ENCODE measurements around the gene ATG9A.
A peak's percentile ranks its signal among the peaks of the same experiment; 100 is the strongest.

ATG9A gene, protein sequence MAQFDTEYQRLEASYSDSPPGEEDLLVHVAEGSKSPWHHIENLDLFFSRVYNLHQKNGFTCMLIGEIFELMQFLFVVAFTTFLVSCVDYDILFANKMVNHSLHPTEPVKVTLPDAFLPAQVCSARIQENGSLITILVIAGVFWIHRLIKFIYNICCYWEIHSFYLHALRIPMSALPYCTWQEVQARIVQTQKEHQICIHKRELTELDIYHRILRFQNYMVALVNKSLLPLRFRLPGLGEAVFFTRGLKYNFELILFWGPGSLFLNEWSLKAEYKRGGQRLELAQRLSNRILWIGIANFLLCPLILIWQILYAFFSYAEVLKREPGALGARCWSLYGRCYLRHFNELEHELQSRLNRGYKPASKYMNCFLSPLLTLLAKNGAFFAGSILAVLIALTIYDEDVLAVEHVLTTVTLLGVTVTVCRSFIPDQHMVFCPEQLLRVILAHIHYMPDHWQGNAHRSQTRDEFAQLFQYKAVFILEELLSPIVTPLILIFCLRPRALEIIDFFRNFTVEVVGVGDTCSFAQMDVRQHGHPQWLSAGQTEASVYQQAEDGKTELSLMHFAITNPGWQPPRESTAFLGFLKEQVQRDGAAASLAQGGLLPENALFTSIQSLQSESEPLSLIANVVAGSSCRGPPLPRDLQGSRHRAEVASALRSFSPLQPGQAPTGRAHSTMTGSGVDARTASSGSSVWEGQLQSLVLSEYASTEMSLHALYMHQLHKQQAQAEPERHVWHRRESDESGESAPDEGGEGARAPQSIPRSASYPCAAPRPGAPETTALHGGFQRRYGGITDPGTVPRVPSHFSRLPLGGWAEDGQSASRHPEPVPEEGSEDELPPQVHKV

DNA sequence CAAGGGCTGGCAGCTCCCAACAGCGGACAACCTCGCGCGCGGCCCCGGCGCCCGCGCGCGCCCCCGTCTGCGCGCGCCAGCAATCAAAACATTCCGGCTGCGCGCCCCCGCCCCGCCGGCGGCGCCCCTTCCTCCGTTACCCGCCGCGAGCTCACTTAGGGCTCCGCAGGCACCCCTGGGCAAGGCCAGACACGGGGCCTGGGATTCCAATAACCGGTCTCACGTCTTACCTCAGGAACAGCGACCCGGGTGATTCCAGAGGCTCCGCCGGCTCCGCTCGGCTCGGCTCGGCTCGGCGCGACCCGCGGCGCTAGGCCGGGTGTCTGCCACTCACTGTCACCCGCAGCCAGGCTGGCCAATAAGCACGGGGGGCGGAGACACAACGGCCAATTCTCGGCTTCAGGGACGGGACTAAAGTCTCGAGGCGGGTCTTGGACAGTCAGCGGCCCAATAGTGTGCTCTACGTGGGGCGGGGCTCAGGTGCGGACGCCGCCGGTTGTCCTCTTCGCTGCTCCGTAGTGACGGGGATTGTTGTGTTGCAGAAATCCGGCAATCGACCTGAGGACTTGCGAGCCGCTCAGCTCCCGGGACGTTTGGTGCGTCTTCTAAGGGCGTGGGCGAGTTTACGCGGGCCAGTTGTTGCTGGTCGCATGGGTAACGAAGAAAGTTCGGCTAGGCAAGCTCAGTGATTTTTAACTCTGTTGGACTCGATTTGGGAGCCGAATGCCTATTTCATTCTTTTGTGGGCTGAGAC, at the start of gene ATG9A, which contains the start of gene ANKZF1:
TSS of gene ATG9A (minus strand) at position 332 of the 754 bp plus-strand sequence. CDS start 1,612 bp downstream, outside the sequence.
TSS of gene ANKZF1 (plus strand) at position 502 of the 754 bp plus-strand sequence. CDS start 452 bp downstream, outside the sequence.
- no peak for TF ChIP-seq CTCF (conservative IDR thresholded peaks at IDR 0.05; ENCODE audit: low read depth)
- ChIA-PET POLR2A (ENCODE audit: low non-redundant PET) (interaction anchor here (1.1 to 1.6 kb wide), 2 partner anchors 20 to 21 kb away, joined by 3 to 7 read pairs; no protein-coding TSS in a partner anchor), CTCF (interaction anchor here (0.6 to 1.5 kb wide), 8 partner anchors 11 to 120 kb away, joined by 3 to 7 read pairs (median 3); no protein-coding TSS in a partner anchor)
- peak within 1 kb of the TSS; percentile 95 for H3K27ac ChIP-seq
- DNase-seq (ENCODE audit: low spot score) = peak; percentile 98

DNA sequence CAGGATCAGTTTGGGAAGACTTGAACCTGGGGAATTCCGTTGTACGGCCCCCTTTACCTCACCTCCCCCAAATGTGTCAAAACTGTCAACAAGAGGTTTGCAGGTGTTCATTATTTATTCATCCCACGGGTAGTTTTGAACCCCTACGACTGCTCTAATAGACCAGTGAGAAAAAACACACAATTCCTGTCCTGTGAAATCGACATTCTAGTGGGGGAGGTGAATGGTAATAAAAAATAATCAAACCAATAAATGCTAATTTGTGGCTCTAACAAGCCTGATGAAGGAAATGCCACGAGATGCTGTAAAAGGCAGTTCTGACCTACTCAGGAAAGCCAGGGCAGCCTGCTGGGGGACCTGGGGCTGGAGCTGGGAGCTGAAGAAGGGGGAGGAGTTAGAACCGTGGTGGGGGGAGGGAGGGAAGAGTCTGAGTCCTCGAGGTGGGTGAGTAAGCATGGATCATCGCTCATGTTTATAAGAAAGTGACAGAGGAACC, 49.3 kb upstream of the ATG9A start:
- peak overlapping the region; percentile 94 for H3K27ac ChIP-seq
- ChIA-PET CTCF (interaction anchor here (0.6 to 6.4 kb wide), 7 partner anchors 10 to 280 kb away, joined by 3 to 62 read pairs (median 6); partner anchors contain the start of genes TUBA4A and TUBA4B), POLR2A (ENCODE audit: low non-redundant PET) (interaction anchor here (0.6 to 3.1 kb wide), 8 partner anchors 8 to 115 kb away, joined by 3 to 12 read pairs (median 6); partner anchors contain the start of genes CNPPD1, TUBA4A and TUBA4B)
- TF ChIP-seq CTCF (conservative IDR thresholded peaks at IDR 0.05; ENCODE audit: low read depth) = no peak
- no peak for DNase-seq (ENCODE audit: low spot score)

DNA sequence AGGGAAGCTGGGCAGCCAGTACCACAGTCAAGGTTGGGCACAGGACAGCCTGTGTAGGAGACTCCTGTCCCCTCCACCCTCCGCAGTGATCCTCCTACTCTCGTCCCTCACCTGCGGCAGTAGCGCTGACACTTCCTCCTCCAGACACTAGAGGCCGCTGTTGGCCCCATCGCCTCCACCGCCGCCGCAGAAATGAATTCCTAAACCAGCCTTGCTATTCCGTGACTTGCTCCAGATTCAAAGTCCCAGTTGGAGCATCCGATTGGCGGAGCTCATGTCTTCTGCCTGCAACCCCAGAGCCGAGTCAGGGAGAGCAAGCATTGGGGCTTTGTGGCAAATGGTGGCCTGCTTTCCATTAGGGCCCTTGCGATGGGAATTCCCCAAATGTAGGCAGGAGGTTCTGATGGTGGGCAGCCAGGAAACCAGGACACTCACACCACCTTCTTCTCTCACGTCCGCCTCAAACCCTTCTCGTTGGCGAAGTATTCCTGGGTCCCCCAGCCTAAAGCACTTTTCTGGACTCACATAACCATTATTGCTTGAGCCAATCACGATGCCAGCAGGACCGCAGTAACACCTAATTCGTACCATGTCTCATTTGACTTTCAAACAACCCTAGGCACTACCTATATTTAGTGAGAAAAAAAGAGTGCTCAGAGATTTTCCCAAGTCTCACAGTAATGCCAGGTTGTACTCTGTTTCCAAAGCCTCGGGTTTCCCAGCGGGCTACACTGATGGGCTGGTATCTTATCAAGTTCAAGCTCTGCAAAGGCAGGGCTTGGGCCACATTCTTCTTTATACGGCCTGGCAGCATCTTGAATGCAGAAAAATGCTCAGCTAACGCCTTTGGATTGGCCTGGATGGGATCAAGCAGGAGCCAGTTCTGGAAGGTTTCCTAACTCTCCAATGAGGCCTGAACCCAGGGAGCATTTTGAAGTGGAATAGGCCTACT, 48.5 kb upstream of the ATG9A start:
- H3K27ac ChIP-seq = peak overlapping the region; percentile 94
- peak; percentile 69 for DNase-seq (ENCODE audit: low spot score)
- CTCF ChIA-PET = interaction anchor here (0.6 to 6.4 kb wide), 16 partner anchors 8 to 705 kb away, joined by 3 to 62 read pairs (median 4); partner anchors contain the start of genes TUBA4A and TUBA4B
- POLR2A ChIA-PET (ENCODE audit: low non-redundant PET) = interaction anchor here (0.6 to 3.1 kb wide), 7 partner anchors 9 to 115 kb away, joined by 3 to 12 read pairs (median 7); partner anchors contain the start of genes TUBA4A and TUBA4B
- TF ChIP-seq CTCF (conservative IDR thresholded peaks at IDR 0.05; ENCODE audit: low read depth) = peak; percentile 97

DNA sequence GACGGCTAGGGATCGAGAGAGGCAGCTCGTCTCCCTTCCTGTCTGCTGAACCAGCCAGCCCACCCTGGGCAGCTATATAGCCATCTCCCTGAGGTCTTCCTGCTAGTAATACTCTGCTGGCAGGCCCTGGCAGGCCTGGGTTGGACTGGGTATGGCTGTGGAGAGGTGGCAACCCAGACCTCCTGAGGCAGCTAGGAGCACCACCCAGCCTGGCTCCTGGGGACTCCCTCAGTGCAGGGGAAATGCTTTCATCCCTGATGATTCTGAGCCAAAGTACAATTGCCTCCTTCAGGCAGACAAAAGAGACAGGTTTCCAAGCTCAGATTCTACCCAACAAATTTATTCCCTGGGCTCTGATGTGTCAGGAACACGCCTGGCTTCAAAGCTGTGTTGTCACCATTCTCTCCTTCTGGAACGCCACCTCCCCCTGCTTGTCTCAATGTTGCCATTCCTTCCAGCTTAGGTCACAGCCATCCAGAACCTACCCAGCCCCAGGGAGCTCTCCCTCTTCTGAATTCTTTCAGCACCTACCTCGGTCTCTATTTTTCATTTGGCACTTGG, 45.0 kb upstream of the ATG9A start:
- DNase-seq (ENCODE audit: low spot score) = peak; percentile 79
- TF ChIP-seq CTCF (conservative IDR thresholded peaks at IDR 0.05; ENCODE audit: low read depth) = no peak
- CTCF ChIA-PET = interaction anchor here (0.6 to 2.4 kb wide), 5 partner anchors 20 to 96 kb away, joined by 3 to 22 read pairs (median 6); partner anchors contain the start of gene RETREG2
- peak overlapping the region; percentile 100 for H3K27ac ChIP-seq
- POLR2A ChIA-PET (ENCODE audit: low non-redundant PET) = interaction anchor here (0.6 to 3.1 kb wide), 6 partner anchors 12 to 98 kb away, joined by 3 to 35 read pairs (median 6); partner anchors contain the start of genes CNPPD1, GLB1L, STK16 and TUBA4A

All from RWPE1 (cell line).